ENCODE results near the gene LENEP.

The LENEP gene

GRCh38 chr1:155026154-155026553 is 32.8 kb downstream of the LENEP start:
- DNase-seq (ENCODE audit: extremely low read depth in 1 of 2, low read depth in 1 of 2) = no peak

- DNase-seq (ENCODE audit: extremely low read depth in 1 of 2, low read depth in 1 of 2) = no peak
Measured at GRCh38 chr1:155026588-155026987, 33.2 kb downstream of the LENEP start.

GRCh38 chr1:155029513-155030242 is 36.3 kb downstream of the LENEP start:
- no peak for DNase-seq (ENCODE audit: extremely low read depth in 1 of 2, low read depth in 1 of 2)

- DNase-seq (ENCODE audit: extremely low read depth in 1 of 2, low read depth in 1 of 2) = no peak
Measured at GRCh38 chr1:155030243-155030795, 36.9 kb downstream of the LENEP start.

DNA sequence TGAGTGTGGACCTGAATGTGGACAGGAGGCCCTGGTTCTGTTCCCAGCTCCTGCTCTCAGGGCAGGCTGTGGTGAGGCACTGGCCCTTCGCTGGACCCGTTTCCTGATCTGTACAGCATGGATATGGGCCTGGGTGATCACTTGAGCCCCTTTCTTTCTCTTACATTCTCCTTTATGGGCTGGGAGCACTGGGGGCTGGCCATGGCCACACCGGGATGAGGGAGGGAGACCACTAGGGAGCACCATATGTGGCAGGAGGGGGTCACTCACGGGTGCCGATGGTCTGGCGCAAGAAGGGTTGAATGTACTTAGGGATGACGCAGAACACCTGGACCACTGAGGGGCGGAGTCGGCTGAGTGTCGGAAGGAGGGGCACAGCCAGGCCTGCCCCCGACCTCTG is 37.5 kb downstream of the LENEP start:
- no peak for DNase-seq (ENCODE audit: extremely low read depth in 1 of 2, low read depth in 1 of 2)

- no peak for DNase-seq (ENCODE audit: extremely low read depth in 1 of 2, low read depth in 1 of 2)
Measured at GRCh38 chr1:155032886-155033285, 39.5 kb downstream of the LENEP start.

- no peak for DNase-seq (ENCODE audit: extremely low read depth in 1 of 2, low read depth in 1 of 2)
Measured at GRCh38 chr1:155033524-155033923, 40.1 kb downstream of the LENEP start, which contains the start of the genes DCST1 and DCST2. Gene DCST1 (plus strand): TSS chr1:155033824. CDS start chr1:155034037, 213 bp downstream. Gene DCST2 (minus strand): TSS chr1:155033781. CDS start chr1:155033701, 80 bp downstream.

DNA sequence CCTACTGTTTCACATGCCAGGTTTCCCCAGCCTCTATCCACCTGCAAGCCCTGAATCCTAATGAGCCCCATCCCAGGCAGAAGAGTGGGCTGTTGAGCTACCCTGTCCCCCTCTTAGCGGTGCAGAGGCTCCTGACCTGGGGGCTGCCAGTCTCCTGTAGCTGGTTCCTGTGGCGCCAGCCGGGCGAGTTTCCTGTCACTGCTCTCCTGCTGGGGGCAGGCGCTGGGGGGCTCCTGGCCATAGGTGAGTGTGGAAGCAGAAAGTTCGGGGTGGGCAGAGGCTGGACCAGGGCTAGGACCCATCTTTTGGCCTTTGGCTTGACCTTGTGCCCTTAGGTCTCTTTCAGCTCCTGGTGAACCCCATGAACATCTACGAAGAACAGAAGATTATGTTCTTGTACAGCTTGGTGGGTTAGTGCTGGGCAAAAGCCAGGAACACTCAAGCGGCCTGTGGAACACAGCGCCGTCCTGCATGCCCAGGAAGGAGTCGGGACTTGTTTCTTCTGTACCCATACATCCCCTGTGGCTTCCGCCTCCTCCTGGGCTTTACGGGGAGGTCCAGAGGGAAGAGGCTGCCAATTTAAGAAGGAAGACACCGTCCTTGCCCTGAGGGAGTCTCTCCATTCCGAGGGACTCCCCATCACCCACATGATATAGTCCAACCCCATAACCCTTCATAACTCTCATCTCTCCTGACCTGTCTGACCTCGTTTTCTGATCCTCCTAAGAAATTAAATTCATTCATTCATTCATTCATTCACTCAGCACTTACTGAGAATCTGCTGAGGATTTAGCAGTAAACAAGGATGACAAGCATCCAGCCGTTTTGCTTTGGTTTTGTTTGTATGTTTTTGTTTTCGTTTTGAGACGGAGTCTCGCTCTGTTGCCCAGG is 41.2 kb downstream of the LENEP start:
- no peak for DNase-seq (ENCODE audit: extremely low read depth in 1 of 2, low read depth in 1 of 2)

GRCh38 chr1:155035936-155036335 is 42.5 kb downstream of the LENEP start:
- DNase-seq (ENCODE audit: extremely low read depth in 1 of 2, low read depth in 1 of 2) = no peak

- no peak for DNase-seq (ENCODE audit: extremely low read depth in 1 of 2, low read depth in 1 of 2)
Measured at GRCh38 chr1:155037043-155037442, 43.7 kb downstream of the LENEP start.

DNA sequence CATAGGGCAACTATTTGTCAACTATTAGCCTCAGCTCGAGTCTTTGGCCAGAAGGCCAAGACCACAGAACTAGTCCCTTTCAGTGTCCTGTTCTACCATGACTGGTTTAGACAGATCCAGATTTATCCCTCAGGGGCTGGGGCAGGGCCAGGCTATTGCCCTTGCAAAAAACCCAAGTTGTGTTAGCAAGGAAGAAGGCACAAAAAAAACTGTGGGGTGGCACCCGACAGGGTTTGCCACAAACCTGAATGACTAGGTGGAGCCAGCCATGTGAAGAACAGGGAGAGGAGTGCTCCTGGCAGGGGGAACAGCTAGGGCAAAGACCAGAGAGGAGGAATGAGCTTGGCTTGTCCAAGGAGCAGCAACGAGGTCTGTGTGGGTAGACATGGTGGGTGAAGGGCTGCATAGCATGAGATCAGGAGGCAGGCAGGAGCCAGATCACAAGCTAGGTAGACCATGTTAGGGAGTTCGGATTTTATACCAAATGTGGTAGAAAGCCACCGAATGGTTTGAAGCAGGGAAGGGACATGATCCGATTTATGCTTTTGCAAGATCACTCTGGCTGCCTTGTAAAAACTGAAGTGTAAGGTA is 44.6 kb downstream of the LENEP start:
- DNase-seq (ENCODE audit: extremely low read depth in 1 of 2, low read depth in 1 of 2) = no peak

- DNase-seq (ENCODE audit: extremely low read depth in 1 of 2, low read depth in 1 of 2) = no peak
Measured at GRCh38 chr1:155038602-155039307, 45.4 kb downstream of the LENEP start.

- no peak for DNase-seq (ENCODE audit: extremely low read depth in 1 of 2, low read depth in 1 of 2)
Measured at GRCh38 chr1:155039308-155039669, 45.9 kb downstream of the LENEP start.

- no peak for DNase-seq (ENCODE audit: extremely low read depth in 1 of 2, low read depth in 1 of 2)
Measured at GRCh38 chr1:155040358-155041093, 47.1 kb downstream of the LENEP start.

GRCh38 chr1:155042789-155043188 is 49.4 kb downstream of the LENEP start:
- no peak for DNase-seq (ENCODE audit: extremely low read depth in 1 of 2, low read depth in 1 of 2)

DNA sequence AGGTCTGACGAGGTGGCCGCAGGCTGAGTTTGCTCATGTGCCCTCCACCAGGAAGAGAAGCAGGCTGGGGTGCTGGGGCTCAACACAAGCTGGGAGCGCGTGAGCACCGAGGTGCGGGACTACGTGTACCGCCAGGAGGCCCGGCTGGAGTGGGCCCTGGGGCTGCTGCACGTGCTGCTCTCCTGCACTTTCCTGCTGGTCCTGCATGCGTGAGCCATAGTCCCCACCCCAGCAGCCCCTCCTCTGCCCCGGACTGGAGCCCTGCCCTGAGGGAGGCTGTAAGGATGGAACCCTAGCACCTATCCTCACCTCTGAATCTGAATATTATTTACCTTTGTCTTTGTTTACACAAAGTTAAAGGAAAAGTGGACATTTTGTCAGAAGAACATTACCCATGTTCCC is 49.9 kb downstream of the LENEP start:
- no peak for DNase-seq (ENCODE audit: extremely low read depth in 1 of 2, low read depth in 1 of 2)

- no peak for DNase-seq (ENCODE audit: extremely low read depth in 1 of 2, low read depth in 1 of 2)
Measured at GRCh38 chr1:155043793-155044192, 50.4 kb downstream of the LENEP start.

Data from stimulated activated CD8-positive, alpha-beta memory T cell treated with anti-CD3 and anti-CD28 coated beads, Interleukin-7, amount 100 ng/mL, for 48 hours (primary cell).